Measurements from ENCODE around the gene FLAD1.

FLAD1 gene

DNA sequence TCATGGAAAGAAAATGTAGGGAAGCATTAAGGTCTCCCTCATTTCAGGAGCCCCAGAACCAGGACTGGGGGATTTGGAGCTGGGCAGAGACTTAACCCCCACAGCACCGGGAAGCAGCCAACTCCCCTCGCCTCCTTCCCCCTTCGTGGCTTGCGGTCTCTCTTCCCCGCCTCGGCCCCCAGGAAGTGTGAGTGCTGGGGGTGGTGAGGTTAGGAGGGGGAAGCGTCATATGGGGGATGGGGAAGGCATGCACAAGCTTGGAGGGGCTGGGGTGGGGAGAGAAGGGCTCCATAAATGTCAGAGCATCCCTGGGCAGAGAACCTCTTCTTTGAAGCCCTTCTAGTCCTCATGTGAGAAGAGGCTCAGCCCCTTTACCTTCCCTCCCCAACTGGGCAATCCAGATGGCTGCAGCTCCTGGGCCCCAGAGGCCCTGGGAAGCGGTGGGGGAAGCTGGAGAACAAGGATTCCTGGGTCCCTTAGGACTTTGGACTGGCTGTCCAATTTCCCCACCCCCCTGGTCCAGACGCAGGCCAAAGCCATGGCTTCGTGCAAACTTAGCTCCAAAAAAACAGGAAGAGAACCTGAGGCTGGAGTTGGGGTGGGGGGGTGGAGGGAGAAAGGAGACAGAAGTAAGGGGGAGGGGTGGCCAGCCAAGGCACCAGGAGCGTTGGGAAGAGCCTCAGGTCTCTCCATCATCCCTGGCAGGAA lies 27.2 kb downstream of the FLAD1 start:
- Histone ChIP-seq H3K9ac (ENCODE audit: low read depth, low read length) (no peak overlapping the region), H3K4me3 (ENCODE audit: low read length) (no peak overlapping the region), H3K9me3 (ENCODE audit: insufficient read depth, low read depth, low read length) (no peaks in the 10 kb centered on the region), H3K27me3 (ENCODE audit: insufficient read depth, low read length) (no peaks in the 10 kb centered on the region), H3K36me3 (ENCODE audit: insufficient read depth, low read depth, low read length) (peaks cover 14% of the 10 kb centered on the region), H3K4me1 (ENCODE audit: insufficient read depth, low read length) (peaks cover 15% of the 10 kb centered on the region; the same call in 1 of the 2 replicates), H3K27ac (ENCODE audit: low read length) (no peak overlapping the region)

DNA sequence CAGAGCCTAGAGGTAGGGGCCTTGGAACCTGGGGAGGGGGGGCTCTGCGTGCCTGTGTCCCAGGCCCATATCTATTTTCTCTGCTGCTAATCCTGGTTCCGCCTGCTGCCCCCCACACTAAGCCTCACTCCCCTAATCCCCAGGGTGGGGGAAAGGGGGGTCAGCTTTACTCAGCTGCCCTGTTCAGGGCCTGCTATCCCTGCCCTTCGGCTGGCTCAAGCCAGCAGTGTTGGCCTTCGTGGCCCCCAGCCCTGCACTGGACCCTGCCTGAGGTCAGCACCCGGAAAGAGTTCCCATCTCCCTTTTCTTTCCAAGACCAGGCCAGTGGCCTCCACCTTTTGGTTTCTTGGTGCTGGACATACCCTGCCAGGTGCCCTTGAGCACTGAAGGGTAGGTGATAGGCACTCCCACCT lies 27.9 kb downstream of the FLAD1 start:
- Histone ChIP-seq H3K4me1 (ENCODE audit: insufficient read depth, low read length) (peaks cover 14% of the 10 kb centered on the region; the same call in 1 of the 2 replicates), H3K9me3 (ENCODE audit: insufficient read depth, low read depth, low read length) (no peaks in the 10 kb centered on the region), H3K4me3 (ENCODE audit: low read length) (no peak overlapping the region), H3K36me3 (ENCODE audit: insufficient read depth, low read depth, low read length) (peaks cover 21% of the 10 kb centered on the region), H3K9ac (ENCODE audit: low read depth, low read length) (no peak overlapping the region), H3K27ac (ENCODE audit: low read length) (no peak overlapping the region), H3K27me3 (ENCODE audit: insufficient read depth, low read length) (no peaks in the 10 kb centered on the region)

- Histone ChIP-seq H3K9me3 (ENCODE audit: insufficient read depth, low read depth, low read length) (no peaks in the 10 kb centered on the region), H3K4me1 (ENCODE audit: insufficient read depth, low read length) (peaks cover 14% of the 10 kb centered on the region; the same call in 1 of the 2 replicates), H3K27ac (ENCODE audit: low read length) (no peak overlapping the region), H3K36me3 (ENCODE audit: insufficient read depth, low read depth, low read length) (peaks cover 26% of the 10 kb centered on the region), H3K27me3 (ENCODE audit: insufficient read depth, low read length) (no peaks in the 10 kb centered on the region), H3K9ac (ENCODE audit: low read depth, low read length) (no peak overlapping the region), H3K4me3 (ENCODE audit: low read length) (no peak overlapping the region)
These were observed 28.4 kb downstream of the FLAD1 start for GRCh38 chr1:155011437-155012025.

DNA sequence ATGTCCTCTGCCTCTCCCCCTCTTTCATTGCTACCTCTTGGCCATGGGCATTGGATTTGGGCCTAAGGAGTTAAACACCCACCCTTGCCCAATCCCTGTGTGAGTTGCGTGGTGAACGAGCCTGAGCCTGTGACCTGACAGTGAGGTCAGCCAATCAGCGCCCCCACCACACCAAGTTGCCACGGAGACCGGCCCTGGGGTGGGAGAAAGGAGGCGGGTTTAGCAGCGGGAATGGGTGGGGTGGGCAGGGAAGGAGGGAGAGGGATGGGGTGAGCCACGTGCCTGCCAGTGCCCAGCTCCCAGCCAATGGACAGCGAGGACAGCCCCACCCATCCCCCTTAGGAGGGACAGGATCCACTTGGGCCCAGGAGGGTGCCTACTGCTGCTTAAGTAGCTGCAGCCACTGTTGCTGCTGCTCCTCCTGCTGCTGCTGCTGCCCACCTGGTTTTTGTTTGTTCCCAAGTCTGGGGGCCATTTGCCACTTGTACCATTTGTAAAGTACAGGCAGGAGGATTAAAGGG lies 28.9 kb downstream of the FLAD1 start:
- H3K4me1 ChIP-seq (ENCODE audit: insufficient read depth, low read length) = peaks cover 18% of the 10 kb centered on the region; the same call in 1 of the 2 replicates

DNA sequence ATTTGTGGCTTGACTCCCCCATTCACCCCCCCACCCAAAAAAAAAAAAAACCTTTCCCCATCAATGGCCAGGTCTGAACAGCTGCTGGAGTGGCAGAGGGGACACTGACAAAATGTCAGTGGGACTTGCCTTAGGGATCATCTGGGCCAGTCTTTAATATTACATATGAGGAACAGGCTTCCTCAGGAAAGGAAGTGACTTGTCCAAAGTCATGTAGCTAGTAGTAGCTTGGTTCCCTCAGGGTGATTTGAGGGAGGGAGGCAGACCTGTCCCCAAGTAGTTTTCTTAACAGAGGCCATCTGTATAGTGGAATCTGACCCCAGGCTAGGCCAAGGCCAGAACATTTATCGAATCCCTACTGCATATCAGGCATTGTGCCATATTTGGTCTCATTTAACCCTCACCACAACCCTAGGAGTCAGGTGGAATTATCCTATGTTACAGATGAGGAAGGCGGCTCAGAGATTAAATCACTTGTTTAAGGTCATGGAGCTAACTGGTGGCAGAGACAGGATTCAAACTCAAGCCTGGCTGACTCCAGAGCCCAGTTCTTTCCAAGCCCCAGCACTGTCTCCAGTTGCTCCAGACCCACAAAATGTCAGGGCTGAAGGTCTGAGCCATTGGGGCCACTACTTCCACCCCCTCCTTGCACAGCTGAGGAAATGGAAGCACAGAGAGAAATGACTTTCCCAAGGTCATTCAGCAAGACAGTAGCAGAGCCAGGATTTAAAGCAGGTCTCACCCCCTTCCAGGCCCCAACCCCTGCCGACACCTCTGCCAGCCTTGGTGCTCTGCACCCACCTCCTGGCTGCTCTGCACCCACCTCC lies 29.8 kb downstream of the FLAD1 start:
- Histone ChIP-seq H3K36me3 (ENCODE audit: insufficient read depth, low read depth, low read length) (peaks cover 29% of the 10 kb centered on the region), H3K27ac (ENCODE audit: low read length) (peak overlapping the region; percentile 75), H3K9ac (ENCODE audit: low read depth, low read length) (peak overlapping the region; percentile 66; the same call in 1 of the 2 replicates), H3K4me1 (ENCODE audit: insufficient read depth, low read length) (peaks cover 16% of the 10 kb centered on the region; the same call in 1 of the 2 replicates), H3K4me3 (ENCODE audit: low read length) (peak overlapping the region; percentile 61; the same call in 1 of the 2 replicates), H3K9me3 (ENCODE audit: insufficient read depth, low read depth, low read length) (no peaks in the 10 kb centered on the region), H3K27me3 (ENCODE audit: insufficient read depth, low read length) (no peaks in the 10 kb centered on the region)

More for the DNA sequence above, 28.9 kb downstream of the FLAD1 start:
- Histone ChIP-seq H3K9me3 (ENCODE audit: insufficient read depth, low read depth, low read length) (no peaks in the 10 kb centered on the region), H3K27ac (ENCODE audit: low read length) (peak overlapping the region; percentile 75), H3K36me3 (ENCODE audit: insufficient read depth, low read depth, low read length) (peaks cover 29% of the 10 kb centered on the region), H3K9ac (ENCODE audit: low read depth, low read length) (peak overlapping the region; percentile 66; the same call in 1 of the 2 replicates), H3K4me3 (ENCODE audit: low read length) (peak overlapping the region; percentile 61), H3K27me3 (ENCODE audit: insufficient read depth, low read length) (no peaks in the 10 kb centered on the region)

DNA sequence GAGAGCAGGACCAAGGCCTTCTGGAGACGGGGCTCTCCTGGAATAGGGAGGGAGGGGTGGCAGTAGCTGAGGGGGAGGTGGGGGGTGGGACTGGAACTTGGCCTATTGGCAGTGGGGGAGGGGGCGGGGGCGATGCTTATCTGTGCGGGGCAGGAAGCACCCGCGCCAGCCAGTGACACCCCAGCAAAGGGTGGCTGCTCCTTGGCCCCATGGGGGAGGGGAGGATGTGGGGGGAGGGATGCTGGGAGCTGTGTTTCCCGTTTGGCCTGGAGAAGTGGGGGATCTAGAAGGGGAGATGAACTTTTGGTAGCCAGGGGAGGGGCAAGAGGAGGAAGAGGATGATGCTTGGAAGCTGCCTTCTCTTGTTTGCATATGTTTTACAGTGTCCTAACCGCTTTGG lies 30.5 kb downstream of the FLAD1 start:
- Histone ChIP-seq H3K4me1 (ENCODE audit: insufficient read depth, low read length) (peaks cover 13% of the 10 kb centered on the region; the same call in 1 of the 2 replicates), H3K27me3 (ENCODE audit: insufficient read depth, low read length) (no peaks in the 10 kb centered on the region), H3K4me3 (ENCODE audit: low read length) (no peak overlapping the region), H3K9me3 (ENCODE audit: insufficient read depth, low read depth, low read length) (no peaks in the 10 kb centered on the region), H3K36me3 (ENCODE audit: insufficient read depth, low read depth, low read length) (peaks cover 29% of the 10 kb centered on the region), H3K9ac (ENCODE audit: low read depth, low read length) (no peak overlapping the region), H3K27ac (ENCODE audit: low read length) (no peak overlapping the region)

- H3K4me1 ChIP-seq (ENCODE audit: insufficient read depth, low read length) = peaks cover 13% of the 10 kb centered on the region; the same call in 1 of the 2 replicates
- H3K36me3 ChIP-seq (ENCODE audit: insufficient read depth, low read depth, low read length) = peaks cover 29% of the 10 kb centered on the region
- no peak overlapping the region for H3K9ac ChIP-seq (ENCODE audit: low read depth, low read length)
- no peak overlapping the region for H3K4me3 ChIP-seq (ENCODE audit: low read length)
- H3K27me3 ChIP-seq (ENCODE audit: insufficient read depth, low read length) = no peaks in the 10 kb centered on the region
- H3K27ac ChIP-seq (ENCODE audit: low read length) = no peak overlapping the region
- no peaks in the 10 kb centered on the region for H3K9me3 ChIP-seq (ENCODE audit: insufficient read depth, low read depth, low read length)
These were observed 31.8 kb downstream of the FLAD1 start for GRCh38 chr1:155014709-155015508.

DNA sequence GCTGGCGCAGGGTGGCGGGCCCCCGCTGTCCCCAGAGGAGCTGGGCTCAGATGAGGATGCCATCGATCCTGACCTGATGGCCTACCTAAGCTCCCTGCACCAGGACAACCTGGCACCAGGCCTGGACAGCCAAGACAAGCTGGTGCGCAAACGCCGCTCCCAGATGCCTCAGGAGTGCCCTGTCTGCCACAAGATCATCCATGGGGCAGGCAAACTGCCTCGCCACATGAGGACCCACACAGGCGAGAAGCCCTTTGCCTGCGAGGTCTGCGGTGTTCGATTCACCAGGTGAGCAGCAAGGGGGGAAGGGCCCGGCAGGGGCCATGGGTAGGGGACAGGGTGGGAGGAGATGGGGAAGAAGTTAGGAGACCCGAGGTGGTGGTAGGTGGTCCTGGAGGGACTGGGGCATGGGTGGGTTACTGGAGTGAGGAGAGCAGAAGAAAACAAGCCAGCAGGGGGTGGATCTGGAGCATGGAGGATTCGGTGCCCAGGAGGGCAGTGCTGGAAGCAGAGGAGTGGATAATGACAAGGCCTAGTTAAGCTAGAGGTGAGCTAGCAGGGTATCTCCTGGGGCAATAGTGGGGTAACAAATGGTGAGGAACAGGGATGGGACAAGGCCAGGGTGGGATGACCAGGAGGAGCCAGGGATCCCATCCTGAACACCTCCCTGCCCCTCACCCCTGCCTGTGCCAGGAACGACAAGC lies 32.5 kb downstream of the FLAD1 start:
- H3K27ac ChIP-seq (ENCODE audit: low read length) = no peak overlapping the region
- H3K27me3 ChIP-seq (ENCODE audit: insufficient read depth, low read length) = no peaks in the 10 kb centered on the region
- no peaks in the 10 kb centered on the region for H3K9me3 ChIP-seq (ENCODE audit: insufficient read depth, low read depth, low read length)
- H3K4me3 ChIP-seq (ENCODE audit: low read length) = no peak overlapping the region
- no peak overlapping the region for H3K9ac ChIP-seq (ENCODE audit: low read depth, low read length)
- H3K36me3 ChIP-seq (ENCODE audit: insufficient read depth, low read depth, low read length) = peaks cover 29% of the 10 kb centered on the region
- H3K4me1 ChIP-seq (ENCODE audit: insufficient read depth, low read length) = peaks cover 13% of the 10 kb centered on the region; the same call in 1 of the 2 replicates

- peak overlapping the region; percentile 72; the same call in 1 of the 2 replicates for H3K9ac ChIP-seq (ENCODE audit: low read depth, low read length)
- peaks cover 13% of the 10 kb centered on the region; the same call in 1 of the 2 replicates for H3K4me1 ChIP-seq (ENCODE audit: insufficient read depth, low read length)
- H3K36me3 ChIP-seq (ENCODE audit: insufficient read depth, low read depth, low read length) = peaks cover 29% of the 10 kb centered on the region
- peak overlapping the region; percentile 45 for H3K27ac ChIP-seq (ENCODE audit: low read length)
- no peaks in the 10 kb centered on the region for H3K27me3 ChIP-seq (ENCODE audit: insufficient read depth, low read length)
- H3K9me3 ChIP-seq (ENCODE audit: insufficient read depth, low read depth, low read length) = no peaks in the 10 kb centered on the region
- H3K4me3 ChIP-seq (ENCODE audit: low read length) = peak overlapping the region; percentile 59; the same call in 1 of the 2 replicates
These were observed 33.2 kb downstream of the FLAD1 start for GRCh38 chr1:155016231-155016831.

Data from iPS-20b (cell line).